HPDE6-E6E7 (cell line): ENCODE results near the gene SENP7.
"Not testable (repeated sequence)": the region's sequence is repeated elsewhere in the genome, so short reads cannot be mapped to it uniquely, and the experiment has no call there.

ENCODE experiments used
- DNase-seq: peaks from one replicate; pipeline ENCODE4 v3.0.0; 2011; ENCODE audit warnings: missing footprints; ENCODE audit errors: extremely low spot score

Gene SENP7

GRCh38 chr3:101329016-101329673 is 183.9 kb downstream of the SENP7 start:
- DNase-seq, result no peak

GRCh38 chr3:101325393-101326134 is 187.4 kb downstream of the SENP7 start:
- no peak for DNase-seq

GRCh38 chr3:101320475-101320874 is 192.5 kb downstream of the SENP7 start, which contains the start of gene IMPG2:
Gene IMPG2, minus strand, starts transcription at chr3:101320575. Its CDS starts 203 bp downstream, at chr3:101320372.
- no peak for DNase-seq

- no peak for DNase-seq
Observed at GRCh38 chr3:101319531-101319930, 193.5 kb downstream of the SENP7 start.

GRCh38 chr3:101312545-101312944 is 200.5 kb downstream of the SENP7 start:
- DNase-seq, result no peak

GRCh38 chr3:101311676-101312075 is 201.3 kb downstream of the SENP7 start:
- no peak for DNase-seq

- no peak for DNase-seq
Observed at GRCh38 chr3:101310978-101311375, 202.0 kb downstream of the SENP7 start.

GRCh38 chr3:101308147-101308772 is 204.8 kb downstream of the SENP7 start:
- DNase-seq, result not testable (repeated sequence)

GRCh38 chr3:101303836-101304235 is 209.2 kb downstream of the SENP7 start:
- DNase-seq, result no peak

GRCh38 chr3:101303089-101303731 is 209.8 kb downstream of the SENP7 start:
- no peak for DNase-seq

GRCh38 chr3:101300073-101300472 is 212.9 kb downstream of the SENP7 start:
- no peak for DNase-seq

- DNase-seq, result peak; percentile 15
Observed at GRCh38 chr3:101292027-101292426, 221.0 kb downstream of the SENP7 start.

- DNase-seq, result no peak
Observed at GRCh38 chr3:101288294-101288693, 224.7 kb downstream of the SENP7 start.

GRCh38 chr3:101284757-101285156 is 228.3 kb downstream of the SENP7 start:
- no peak for DNase-seq

- DNase-seq, result no peak
Observed at GRCh38 chr3:101281521-101282030, 231.4 kb downstream of the SENP7 start.

GRCh38 chr3:101279765-101280385 is 233.1 kb downstream of the SENP7 start:
- no peak for DNase-seq

GRCh38 chr3:101279162-101279561 is 233.8 kb downstream of the SENP7 start:
- DNase-seq, result no peak

- no peak for DNase-seq
Observed at GRCh38 chr3:101278727-101279126, 234.3 kb downstream of the SENP7 start.
